HFF-Myc (cell line): ENCODE data around the gene ROPN1B.
"Not testable (repeated sequence)": the region's sequence is repeated elsewhere in the genome, so short reads cannot be mapped to it uniquely, and the experiment has no call there.

Experiments
- DNase-seq: peaks from one replicate; pipeline ENCODE4 v3.0.0-alpha.2; 2011; ENCODE audit warnings: low read depth; ENCODE audit errors: extremely low read depth
- H3K4me3 ChIP-seq: replicated peaks from 2 replicates; pipeline ENCODE4 v1.5.1; 2011; ENCODE audit warnings: low read depth, mild to moderate bottlenecking, control low read depth, low read length
- CTCF ChIP-seq: IDR thresholded peaks from 2 replicates; pipeline ENCODE4 v1.5.1; 2012; ENCODE audit warnings: mild to moderate bottlenecking, low read depth, low read length, control low read depth; ENCODE audit errors: missing control alignments

Gene ROPN1B

GRCh38 chr3:125960066-125960424, 8.9 kb upstream of the ROPN1B start:
- no peak for DNase-seq
- no peak for TF ChIP-seq CTCF
- no peak overlapping the region for H3K4me3 ChIP-seq

GRCh38 chr3:125960456-125961288, 8.3 kb upstream of the ROPN1B start:
- H3K4me3 ChIP-seq = no peak overlapping the region
- TF ChIP-seq CTCF = no peak
- DNase-seq = no peak

GRCh38 chr3:125961289-125961589, 7.7 kb upstream of the ROPN1B start:
- DNase-seq = no peak
- TF ChIP-seq CTCF = no peak
- no peak overlapping the region for H3K4me3 ChIP-seq

GRCh38 chr3:125963834-125964233, 5.1 kb upstream of the ROPN1B start:
- H3K4me3 ChIP-seq, DNase-seq: not testable (repeated sequence)

- DNase-seq = no peak
- TF ChIP-seq CTCF = no peak
- H3K4me3 ChIP-seq = no peak overlapping the region
Observed at GRCh38 chr3:125965505-125965904, 3.5 kb upstream of the ROPN1B start.

GRCh38 chr3:125967156-125967555, 1.8 kb upstream of the ROPN1B start:
- H3K4me3 ChIP-seq = no peak overlapping the region
- DNase-seq = no peak
- TF ChIP-seq CTCF = no peak

- DNase-seq, H3K4me3 ChIP-seq: not testable (repeated sequence)
Observed at GRCh38 chr3:125968121-125968520, 857 bp upstream of the ROPN1B start.

- peak; percentile 69 for TF ChIP-seq CTCF
- DNase-seq = not testable (repeated sequence)
- 0 out of 2 replicates have a peak overlapping the region, but pooled peaks have one; percentile 3 for H3K4me3 ChIP-seq
Observed at GRCh38 chr3:125971997-125972944, 3.3 kb downstream of the ROPN1B start.

- H3K4me3 ChIP-seq, DNase-seq: not testable (repeated sequence)
Observed at GRCh38 chr3:125975245-125976002, 6.4 kb downstream of the ROPN1B start.

- H3K4me3 ChIP-seq, DNase-seq: not testable (repeated sequence)
Observed at GRCh38 chr3:125976003-125976390, 7.0 kb downstream of the ROPN1B start.
